ENCODE data around the gene SRGAP2.
"Not testable (repeated sequence)": the region's sequence is repeated elsewhere in the genome, so short reads cannot be mapped to it uniquely, and the experiment has no call there.

SRGAP2 gene

DNA sequence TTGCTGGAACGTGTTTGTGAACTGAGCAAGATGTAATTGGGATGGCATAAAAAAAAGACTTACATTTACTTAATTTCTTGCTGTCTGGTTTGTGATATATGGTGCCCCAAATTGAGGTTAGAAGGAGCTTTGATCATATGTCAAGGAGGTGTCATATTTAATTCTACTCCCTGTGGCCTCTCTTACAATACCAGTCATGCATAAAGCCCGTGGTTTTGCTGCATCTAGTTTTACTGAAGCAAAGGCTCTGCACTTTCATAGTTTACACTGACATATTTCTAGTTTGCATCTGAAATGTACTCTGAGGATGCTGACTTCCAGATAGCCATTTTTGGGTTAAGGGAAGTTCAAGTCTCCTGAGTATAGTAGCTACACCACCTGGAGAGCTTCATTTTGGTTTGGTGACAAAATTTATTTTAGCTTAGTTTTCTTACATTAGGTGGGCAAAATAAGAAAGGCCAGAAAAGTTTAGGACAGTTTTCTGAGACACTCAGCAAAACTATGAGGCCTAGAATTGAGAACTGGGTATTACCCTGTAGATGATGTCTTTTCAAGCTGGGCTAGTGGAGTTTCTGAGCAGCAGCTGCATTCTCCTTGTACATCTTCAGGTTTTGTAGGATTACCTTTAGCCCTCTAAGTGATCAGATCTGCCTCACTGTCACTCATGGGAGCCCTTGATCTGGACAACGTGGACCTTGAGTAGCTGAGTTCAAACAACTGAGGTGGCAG is 47.8 kb downstream of the SRGAP2 start:
- not testable (repeated sequence) for DNase-seq (ENCODE audit: low spot score)

- not testable (repeated sequence) for DNase-seq (ENCODE audit: low spot score)
These were observed 49.5 kb downstream of the SRGAP2 start for GRCh38 chr1:206252680-206253335.

Measured in COLO829 (cell line).